HG03520 (cell line): ENCODE measurements around the gene CYTH1.
A peak's percentile ranks its signal among the peaks of the same experiment; 100 is the strongest.

ENCODE experiments used
- ATAC-seq: cut with Tn5 transposase; IDR thresholded peaks from one replicate; pipeline ENCODE4 v1.9.1; 2021; ENCODE audit warnings: mild to moderate bottlenecking, moderate library complexity; ENCODE audit not compliant: unreplicated experiment

The CYTH1 gene

GRCh38 chr17:78719630-78720298, 62.3 kb downstream of the CYTH1 start:
- no peak for ATAC-seq

- ATAC-seq, result no peak
Measured at GRCh38 chr17:78718575-78719208, 63.4 kb downstream of the CYTH1 start.

- ATAC-seq, result no peak
Measured at GRCh38 chr17:78717431-78717980, 64.6 kb downstream of the CYTH1 start.

GRCh38 chr17:78716814-78717393, 65.2 kb downstream of the CYTH1 start:
- ATAC-seq, result no peak

- no peak for ATAC-seq
Measured at GRCh38 chr17:78716292-78716691, 65.8 kb downstream of the CYTH1 start.

GRCh38 chr17:78715876-78716275, 66.2 kb downstream of the CYTH1 start:
- no peak for ATAC-seq

- ATAC-seq, result no peak
Measured at GRCh38 chr17:78715000-78715771, 66.9 kb downstream of the CYTH1 start.

- no peak for ATAC-seq
Measured at GRCh38 chr17:78714534-78714933, 67.5 kb downstream of the CYTH1 start.

GRCh38 chr17:78712043-78712442, 70.0 kb downstream of the CYTH1 start:
- no peak for ATAC-seq

GRCh38 chr17:78710607-78711006, 71.5 kb downstream of the CYTH1 start:
- ATAC-seq, result no peak

- no peak for ATAC-seq
Measured at GRCh38 chr17:78709751-78710181, 72.3 kb downstream of the CYTH1 start.

GRCh38 chr17:78709119-78709681, 72.9 kb downstream of the CYTH1 start:
- ATAC-seq, result peak; percentile 42

GRCh38 chr17:78708510-78708973, 73.5 kb downstream of the CYTH1 start:
- ATAC-seq, result no peak

GRCh38 chr17:78707923-78708322, 74.2 kb downstream of the CYTH1 start:
- no peak for ATAC-seq

- ATAC-seq, result no peak
Measured at GRCh38 chr17:78707016-78707415, 75.1 kb downstream of the CYTH1 start.

- ATAC-seq, result peak; percentile 56
Measured at GRCh38 chr17:78706271-78706915, 75.7 kb downstream of the CYTH1 start.

GRCh38 chr17:78705071-78705470, 77.0 kb downstream of the CYTH1 start:
- no peak for ATAC-seq

- ATAC-seq, result no peak
Measured at GRCh38 chr17:78704594-78704993, 77.5 kb downstream of the CYTH1 start.

- no peak for ATAC-seq
Measured at GRCh38 chr17:78697554-78698343, 84.3 kb downstream of the CYTH1 start.
